HG03159 (cell line): ENCODE measurements around the gene KCNQ5.

Experiments used
- ATAC-seq: cut with Tn5 transposase; IDR thresholded peaks from one replicate; pipeline ENCODE4 v1.9.1; 2021; ENCODE audit warnings: mild to moderate bottlenecking, moderate library complexity; ENCODE audit not compliant: unreplicated experiment

Gene KCNQ5

DNA sequence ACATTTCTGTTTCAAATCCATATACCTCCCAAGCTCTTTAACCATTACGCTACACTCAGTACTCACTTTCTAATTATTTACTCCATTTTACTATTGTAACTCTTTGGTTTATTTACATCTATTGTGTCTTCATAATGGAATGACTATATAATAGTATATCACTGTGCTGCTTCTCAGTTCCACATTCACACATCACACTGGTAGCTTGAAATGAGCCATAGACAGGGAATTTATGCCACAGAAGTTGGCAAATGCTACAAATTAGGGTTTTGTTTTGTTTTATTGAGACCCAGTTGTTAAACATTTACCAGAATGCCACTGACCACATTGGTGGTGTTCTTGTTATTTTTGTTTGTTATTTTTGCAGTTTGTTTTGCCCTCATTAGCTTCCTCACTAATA, 213.9 kb downstream of the KCNQ5 start:
- no peak for ATAC-seq

DNA sequence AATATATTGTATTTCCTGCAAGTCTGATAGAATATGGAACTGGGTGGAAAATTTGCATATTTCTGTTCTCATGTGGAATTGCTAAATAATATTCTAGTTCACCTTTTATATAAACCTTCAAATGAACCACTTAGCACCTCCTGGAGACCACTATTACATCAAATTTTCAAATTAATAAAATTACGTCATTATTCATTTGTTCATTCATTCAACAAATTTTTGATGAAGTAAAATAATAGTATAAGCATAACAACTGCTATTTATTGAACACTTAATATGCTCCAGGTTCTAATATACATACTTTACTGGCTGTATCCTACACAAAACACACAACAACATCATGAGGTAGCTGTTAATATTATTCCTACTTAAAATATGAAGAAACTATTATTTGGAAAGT, 215.1 kb downstream of the KCNQ5 start:
- ATAC-seq: no peak

DNA sequence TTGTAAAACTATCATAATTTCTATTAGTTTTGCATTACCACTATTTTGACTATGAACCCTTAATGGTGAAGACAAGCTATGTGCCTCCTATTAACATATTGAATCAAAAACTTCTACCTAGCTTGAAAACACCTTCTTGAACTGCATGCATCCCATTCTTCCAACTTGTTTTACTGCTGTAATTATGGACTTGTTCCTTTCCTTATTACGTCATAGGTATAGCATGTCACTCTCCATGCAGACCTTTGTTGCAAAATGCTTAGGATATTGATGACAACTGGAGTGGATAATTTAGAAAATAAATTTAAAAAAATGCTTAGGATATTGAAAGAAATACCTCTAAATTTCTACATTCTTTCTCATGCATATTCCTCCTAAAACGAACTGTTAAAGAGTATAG, 219.3 kb downstream of the KCNQ5 start:
- ATAC-seq: no peak

DNA sequence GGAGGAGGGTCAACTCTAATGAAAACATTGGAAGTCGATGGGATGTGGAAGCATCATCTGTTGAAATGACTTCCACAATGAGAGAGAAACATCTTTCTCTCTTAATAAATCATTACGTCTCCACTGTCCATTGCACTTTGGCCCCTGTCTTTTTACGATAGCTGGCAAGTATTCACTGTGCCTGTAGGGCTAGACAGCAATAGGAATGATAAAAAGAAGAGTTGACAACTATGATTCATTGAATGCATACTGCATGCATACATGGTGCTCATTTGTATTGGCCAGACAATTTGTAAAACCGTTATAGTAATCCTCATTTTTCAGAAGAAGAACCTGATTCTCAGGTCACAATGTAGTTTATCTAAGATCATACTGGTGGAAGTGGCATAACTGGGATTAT, 220.3 kb downstream of the KCNQ5 start:
- ATAC-seq: no peak

DNA sequence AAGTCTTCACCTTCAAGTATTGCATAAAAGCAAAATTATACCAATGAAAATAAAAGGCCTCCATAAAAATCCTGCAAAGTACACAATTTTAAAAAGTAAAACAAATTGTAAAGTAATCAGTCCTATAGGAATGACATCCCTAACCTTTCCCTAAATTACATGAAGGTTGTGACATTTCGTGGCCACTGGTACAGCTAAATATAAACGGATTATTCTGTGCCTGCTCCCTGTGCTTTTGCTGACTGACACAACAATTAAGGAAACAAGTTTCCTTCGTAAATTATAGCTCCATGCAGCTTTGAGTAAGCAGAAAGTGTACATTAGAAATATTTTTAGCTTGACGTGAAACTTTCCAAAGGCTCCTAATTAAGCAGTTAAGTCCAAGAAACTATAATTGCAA, 222.8 kb downstream of the KCNQ5 start:
- ATAC-seq: no peak

DNA sequence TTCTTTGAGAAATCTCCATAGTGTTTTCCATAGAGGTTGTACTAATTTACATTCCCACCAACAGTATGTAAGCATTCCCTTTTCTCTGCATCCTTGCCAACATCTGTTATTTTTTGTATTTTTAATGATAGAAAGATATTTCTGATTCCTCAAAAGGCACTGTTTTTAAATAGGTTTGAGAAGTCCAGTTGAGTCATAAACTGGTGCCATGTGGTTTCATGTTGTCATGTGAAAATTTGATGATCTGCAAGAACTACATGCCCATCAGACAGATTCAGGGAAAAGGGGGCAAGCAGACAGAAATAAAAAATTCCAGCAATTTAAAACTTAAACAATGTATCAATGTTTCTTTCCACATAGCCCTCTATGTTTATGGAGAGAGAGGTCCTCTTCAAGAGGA, 227.5 kb downstream of the KCNQ5 start:
- no peak for ATAC-seq

DNA sequence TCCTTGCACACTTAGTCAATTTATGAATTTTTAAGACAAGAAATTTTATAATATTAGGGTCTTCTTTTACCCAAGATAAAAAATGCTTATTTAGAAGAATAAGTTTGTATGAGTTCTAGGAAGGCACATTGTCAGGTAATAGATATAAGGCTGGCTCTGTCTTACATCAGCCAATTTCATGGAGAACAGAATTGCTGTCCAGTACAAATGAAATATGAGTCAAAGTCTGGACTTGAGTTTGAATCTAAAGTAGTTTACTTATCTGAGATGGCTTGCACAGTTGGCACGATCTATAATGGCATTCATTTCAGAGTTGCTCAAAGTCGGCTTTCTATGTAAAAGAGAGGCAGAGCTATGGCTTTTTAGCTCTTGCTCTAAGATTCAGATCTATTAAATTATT, 228.2 kb downstream of the KCNQ5 start:
- ATAC-seq: no peak

DNA sequence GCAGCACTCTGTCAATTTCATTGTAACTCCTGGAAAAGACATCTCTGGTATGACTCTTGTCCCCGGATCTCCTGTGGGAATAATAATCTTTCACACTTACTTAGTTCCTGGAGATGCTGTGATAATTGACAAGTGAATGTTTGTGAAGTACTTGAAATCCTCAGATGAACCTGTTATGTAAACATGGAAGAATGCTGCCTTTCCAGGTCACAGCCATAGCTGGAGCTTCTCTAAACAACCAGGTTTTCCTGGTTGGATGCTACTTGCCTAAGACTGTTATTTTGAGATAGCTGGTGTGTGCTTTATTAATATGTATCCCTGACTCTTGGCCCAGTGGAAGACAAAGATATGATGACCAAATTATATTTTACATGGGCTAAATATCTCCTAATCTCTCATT, 228.6 kb downstream of the KCNQ5 start:
- no peak for ATAC-seq

DNA sequence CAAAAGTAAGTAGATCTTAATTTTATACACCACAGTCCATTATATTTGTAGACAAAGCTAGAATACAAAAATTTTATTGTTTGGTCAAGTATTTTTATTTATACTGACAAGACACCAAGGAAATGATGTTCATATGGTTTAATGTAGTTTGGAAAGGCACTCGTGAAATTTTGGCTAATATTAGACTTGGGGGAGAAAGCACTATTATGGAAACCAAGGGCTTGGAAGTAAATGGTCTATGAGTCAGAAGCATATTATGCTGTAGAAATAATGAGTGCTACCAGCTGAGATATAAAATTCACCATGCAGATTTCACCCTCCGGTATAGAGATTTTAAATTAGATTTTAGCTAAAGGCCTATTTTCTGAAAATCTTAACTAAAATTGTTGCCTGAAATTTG, 233.6 kb downstream of the KCNQ5 start:
- no peak for ATAC-seq

DNA sequence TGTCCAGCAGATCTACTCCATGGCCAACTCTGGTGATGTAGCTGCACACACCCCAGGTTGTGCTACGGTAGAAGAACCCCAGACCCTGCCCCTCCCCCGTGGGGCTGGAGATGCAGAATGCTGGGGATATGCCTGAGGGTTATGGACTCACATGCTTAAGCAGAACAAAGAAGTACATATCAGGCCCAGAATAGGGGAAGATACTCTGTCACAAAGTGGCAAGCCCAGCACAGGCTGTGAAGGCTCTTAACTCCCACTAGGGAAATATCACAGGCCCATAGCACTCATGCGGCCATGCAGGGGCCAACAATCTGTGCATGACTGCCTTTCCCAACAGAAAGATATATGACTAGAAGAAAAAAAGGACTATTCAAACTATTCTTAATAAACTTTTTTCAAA, 234.9 kb downstream of the KCNQ5 start:
- no peak for ATAC-seq

DNA sequence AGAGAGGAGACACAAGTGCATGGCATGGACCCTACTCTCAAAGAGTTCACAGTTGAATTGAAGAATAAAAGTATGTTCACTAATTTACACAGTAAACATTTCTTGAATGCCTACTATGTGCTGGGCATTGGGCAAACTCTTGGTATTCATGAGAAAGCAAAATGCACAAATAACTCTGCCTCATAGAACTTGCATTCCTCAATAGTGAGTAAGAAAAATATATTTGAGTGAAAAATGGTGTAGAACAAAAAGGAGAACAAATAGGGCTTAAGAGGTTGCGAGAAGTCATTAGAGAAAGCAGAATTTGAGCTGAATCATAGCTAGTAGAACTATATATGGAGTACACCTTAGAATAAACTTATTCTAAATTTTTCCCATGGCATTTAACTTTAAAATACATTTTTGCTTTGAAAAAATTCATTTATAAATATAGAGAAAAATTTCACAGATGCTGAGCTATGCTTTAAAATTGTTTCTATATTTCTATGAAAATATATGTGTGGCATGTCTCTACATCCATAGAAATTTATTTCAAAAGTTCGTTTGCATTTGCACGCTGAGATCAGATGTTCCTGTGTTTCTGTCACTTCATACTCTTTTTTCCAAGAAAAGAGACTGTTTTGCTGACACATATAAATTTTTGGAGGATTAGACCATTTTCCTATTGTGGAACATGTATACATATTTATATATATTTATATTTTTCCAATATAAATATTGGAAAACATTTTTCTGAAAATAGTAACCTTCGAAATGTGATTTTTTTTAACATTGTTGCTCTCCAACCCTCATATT, 236.1 kb downstream of the KCNQ5 start:
- no peak for ATAC-seq

DNA sequence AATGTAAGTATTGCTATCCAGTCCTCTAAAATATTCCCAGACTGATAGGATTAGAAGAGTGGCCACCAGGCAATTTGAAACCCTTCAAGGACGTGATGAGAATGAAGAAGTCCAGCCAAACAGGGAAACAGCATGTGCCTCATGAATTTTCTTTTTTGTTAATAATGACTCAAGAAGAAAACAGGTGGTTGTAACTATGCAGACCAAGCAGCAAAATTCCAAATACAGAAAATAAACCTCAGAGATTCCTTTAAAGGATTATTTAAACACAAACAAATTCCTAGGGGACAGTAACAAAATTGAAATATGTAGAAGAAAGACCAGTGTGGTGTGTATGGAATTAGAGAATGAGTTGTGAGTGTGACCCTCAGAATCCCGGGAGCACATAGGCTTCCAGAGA, 239.2 kb downstream of the KCNQ5 start:
- ATAC-seq: no peak

DNA sequence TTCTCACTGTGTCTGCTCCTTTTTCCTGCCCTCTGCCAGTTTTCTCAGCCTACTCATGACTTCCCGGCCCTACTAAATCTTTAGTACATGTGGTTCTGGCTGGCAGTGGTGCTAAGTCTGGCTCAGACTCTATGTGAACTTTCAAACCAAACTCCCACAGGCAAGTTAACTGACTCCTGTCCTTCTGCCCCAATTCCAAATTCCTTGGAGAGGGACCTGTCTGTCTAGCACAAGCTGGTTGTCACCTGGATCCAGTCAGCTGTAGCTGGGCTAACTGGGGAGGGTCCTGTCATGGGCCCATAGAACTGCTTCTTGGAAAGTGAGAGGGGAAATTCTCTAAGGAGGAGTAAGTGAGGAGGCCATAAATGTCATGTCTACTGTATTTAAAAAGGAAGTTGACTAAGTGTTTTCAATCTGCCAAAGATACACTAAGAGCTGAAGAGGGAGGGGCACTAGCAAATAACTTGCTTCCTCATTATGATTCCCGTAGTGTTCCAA, 240.1 kb downstream of the KCNQ5 start:
- ATAC-seq: peak; percentile 56

DNA sequence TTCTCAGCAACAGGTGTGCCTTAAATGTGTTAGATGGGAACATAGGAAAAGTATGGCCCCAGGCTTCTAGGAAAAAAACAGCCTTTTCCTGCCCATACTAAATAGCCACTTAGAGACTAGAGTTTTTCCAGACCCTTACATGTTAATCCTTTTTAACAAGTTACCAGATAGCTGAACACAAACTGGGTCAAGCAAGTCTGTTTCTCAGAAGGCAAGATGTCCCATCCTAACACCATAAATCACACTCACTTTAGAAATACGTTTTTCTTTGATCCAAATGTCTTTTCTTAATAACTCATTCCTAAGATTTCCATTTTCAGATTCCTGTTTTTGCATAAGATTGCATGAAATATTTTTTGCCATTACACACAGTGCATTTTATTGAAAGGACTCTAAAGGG, 241.3 kb downstream of the KCNQ5 start:
- no peak for ATAC-seq

DNA sequence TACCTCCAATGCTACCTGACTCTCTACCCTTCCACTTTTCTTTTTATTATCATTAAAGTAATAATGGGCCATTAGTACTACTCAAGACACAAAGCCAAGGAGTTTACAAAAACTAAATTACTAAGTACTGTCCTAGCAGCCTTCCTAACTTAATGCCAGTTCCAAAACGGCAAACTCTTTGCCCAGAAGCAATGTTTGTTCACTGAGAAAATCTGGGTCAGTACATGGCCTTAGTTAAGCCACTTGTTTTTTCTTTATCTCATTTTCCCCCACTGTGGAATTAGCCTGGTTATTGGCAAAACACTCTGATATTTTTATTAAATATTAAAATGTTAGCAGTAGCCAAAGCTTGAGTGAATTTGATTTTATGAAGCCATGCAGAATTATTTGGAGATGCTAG, 242.4 kb downstream of the KCNQ5 start:
- ATAC-seq: no peak

DNA sequence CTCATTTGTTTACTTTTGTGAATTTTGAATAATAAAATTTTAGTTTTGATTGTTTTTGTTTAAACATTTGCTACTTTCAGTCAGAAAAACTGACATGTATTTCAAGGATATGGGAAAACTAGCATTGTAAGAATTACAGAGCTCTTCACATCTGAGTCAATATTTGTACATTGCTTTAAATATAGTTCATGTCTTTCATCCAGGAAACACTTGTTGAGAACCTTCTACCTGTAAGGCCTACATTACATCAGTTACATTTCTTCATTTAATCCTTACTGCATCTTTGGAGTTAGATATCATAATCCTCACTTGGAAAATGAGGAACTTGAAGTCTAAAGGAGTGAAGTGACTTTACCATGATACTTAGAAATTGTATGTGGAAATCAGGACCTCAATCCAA, 242.9 kb downstream of the KCNQ5 start:
- no peak for ATAC-seq

DNA sequence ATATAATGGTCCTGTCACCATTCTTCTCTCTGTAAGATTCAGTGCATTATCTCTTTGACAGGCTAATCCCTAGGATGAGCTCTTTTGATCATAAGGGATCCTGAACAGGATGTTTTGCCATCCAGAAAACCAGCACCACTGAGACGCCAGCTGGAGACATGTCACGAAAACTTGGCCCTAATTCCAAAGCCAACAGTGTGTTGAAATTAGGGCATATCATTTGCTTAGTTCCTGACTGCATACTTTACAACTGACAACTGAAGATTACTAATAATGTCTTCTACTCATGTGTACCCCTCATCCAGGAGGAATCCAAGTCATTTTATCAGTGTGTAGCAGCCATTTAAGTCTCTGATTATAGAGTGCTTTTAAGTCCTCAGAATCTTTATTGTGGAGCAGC, 243.6 kb downstream of the KCNQ5 start:
- no peak for ATAC-seq

DNA sequence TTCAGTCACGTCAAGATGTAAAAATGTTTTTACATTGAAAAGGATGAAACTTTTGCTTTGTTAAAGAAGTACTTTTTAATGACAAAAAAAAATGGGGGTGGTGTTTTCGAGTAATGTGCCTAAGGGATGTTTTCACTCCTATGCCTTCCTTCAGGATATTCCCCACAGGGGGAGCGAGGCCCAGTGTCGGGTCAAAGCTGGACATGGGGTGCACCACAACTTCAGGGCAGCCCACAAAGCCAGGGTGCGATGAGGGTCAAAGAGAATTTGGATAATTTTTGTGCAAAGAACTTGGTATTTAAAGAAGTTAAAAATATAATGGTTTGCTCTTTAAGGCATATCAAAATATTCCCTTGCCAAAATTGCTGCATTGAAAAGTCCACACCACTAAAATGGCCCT, 247.8 kb downstream of the KCNQ5 start:
- no peak for ATAC-seq

DNA sequence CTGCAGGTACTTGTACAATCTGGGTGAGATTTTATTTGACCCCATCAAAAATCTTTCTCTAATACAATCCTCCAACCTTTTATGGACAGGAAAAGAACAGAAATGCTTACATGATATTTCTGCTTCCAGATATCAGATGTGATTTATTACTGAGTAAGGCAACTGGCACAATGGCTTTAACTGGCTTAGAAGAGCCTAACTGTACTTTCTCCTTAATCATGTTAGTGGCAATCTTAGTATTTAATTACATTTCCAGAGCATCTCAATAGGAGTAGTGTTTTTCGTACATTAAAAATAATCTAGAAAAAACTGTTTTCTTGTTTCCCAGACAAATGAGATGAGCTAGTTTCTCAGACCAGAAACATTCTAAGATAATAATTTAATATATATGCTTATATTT, 251.6 kb downstream of the KCNQ5 start:
- ATAC-seq: no peak

DNA sequence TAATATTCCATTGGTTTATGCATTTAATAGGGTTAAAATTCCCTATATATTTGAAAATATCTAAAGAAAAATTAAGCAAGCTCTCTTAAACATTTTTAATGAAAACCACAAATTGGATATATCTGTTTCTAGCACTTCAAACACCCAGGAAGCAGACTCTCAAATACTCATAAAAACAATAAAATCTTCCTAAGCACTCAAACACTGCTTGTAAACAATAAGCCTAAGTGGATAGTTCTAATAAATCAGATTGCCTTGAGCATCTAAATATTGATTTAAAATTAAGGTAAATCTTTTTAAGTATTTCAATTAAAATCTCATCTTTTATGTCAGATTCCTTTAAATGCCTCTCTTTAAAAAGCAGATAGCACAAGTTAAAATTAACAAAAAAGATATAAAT, 254.4 kb downstream of the KCNQ5 start:
- ATAC-seq: no peak

DNA sequence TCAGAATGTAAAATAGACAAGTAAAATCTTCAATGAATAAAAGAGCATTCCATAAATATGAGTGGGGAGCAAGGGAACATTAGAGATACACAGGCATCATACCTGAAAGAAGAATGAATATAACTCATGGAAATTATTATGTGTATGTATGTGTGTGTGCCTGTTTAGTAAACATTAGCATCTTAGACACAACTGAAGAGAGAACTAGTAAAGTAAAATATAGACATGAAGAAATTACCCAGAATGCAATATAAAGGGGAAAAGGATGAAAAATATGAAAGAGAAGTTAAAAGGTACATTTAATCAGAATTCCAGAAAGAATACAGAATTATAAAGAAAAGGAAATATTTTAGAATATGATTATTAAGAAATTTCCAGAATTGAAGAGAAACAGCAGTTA, 264.3 kb downstream of the KCNQ5 start:
- ATAC-seq: no peak

DNA sequence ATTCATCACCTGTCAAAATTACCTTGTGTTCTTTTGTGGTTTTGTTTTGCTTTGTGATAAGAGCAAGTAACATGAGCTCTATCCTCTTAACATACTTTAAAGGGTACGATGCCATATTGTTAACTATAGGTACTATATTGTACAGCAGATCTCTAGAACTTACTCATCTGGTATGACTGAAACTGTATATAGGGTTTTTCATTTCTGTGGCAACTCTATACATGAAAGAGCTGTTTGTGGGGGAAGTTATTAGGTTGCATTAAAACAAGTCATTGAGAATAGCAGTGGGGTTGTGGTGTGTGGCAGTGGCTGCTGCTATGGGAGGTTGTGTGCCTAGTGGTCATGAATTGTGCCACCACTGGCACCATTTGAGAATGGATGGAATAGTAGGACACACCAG, 268.4 kb downstream of the KCNQ5 start:
- ATAC-seq: peak; percentile 44

DNA sequence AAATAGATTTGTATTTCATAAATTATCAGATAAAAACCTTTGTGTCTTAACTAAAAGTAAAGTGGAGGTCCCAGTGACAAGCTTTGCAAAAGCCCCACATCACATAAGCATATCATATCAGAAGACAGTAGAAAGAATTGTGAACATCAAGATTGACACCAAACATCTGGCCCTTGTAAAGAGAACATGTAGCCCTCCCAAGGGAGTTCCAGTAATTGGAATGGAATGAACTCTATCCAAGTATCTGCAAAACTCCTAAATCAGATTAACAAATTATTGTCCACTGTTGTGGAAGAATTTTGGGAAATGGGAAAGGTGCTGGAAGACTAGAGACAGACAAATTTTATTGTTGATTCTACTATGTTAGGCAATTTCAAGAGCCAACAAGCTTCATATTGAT, 268.8 kb downstream of the KCNQ5 start:
- no peak for ATAC-seq
